Measurements from ENCODE around the gene MALAT1.

- TF ChIP-seq ZNF384 (IDR thresholded peaks at IDR 0.05) (no peak), FOXM1 (IDR thresholded peaks at IDR 0.05; ENCODE audit: borderline replicate concordance) (no peak), FOXA1 (IDR thresholded peaks at IDR 0.05) (no peak), ELF4 (IDR thresholded peaks at IDR 0.05) (no peak)
Measured at GRCh38 chr11:65537296-65537597, 38.4 kb downstream of the MALAT1 start.
